GM19025 (cell line): ENCODE measurements around the gene YEATS4.

Experiments used
- ATAC-seq: cut with Tn5 transposase; IDR thresholded peaks from one replicate; pipeline ENCODE4 v1.9.1; 2021; ENCODE audit warnings: mild to moderate bottlenecking, low read depth, moderate library complexity; ENCODE audit not compliant: unreplicated experiment

YEATS4 gene

GRCh38 chr12:69430942-69431590 lies 71.5 kb downstream of the YEATS4 start:
- ATAC-seq, result no peak

- no peak for ATAC-seq
Observed at GRCh38 chr12:69431591-69432222, 72.2 kb downstream of the YEATS4 start.

- ATAC-seq, result no peak
Observed at GRCh38 chr12:69433653-69434052, 74.1 kb downstream of the YEATS4 start.

- ATAC-seq, result no peak
Observed at GRCh38 chr12:69435644-69436043, 76.1 kb downstream of the YEATS4 start.

- no peak for ATAC-seq
Observed at GRCh38 chr12:69437073-69437472, 77.5 kb downstream of the YEATS4 start.

- no peak for ATAC-seq
Observed at GRCh38 chr12:69438539-69438938, 79.0 kb downstream of the YEATS4 start.

GRCh38 chr12:69440016-69440415 lies 80.5 kb downstream of the YEATS4 start:
- ATAC-seq, result no peak
